Measurements from ENCODE around the gene SLC51B.

SLC51B gene

GRCh38 chr15:65101891-65102708 lies 56.9 kb downstream of the SLC51B start:
- no peak for FAIRE-seq

- FAIRE-seq, result no peak
Observed at GRCh38 chr15:65102912-65103311, 57.7 kb downstream of the SLC51B start.
